GM12875 (cell line): Measurements from ENCODE around the gene CD200R1.
"Not testable (repeated sequence)": the region's sequence is repeated elsewhere in the genome, so short reads cannot be mapped to it uniquely, and the experiment has no call there.

Experiments
- H3K4me3 ChIP-seq: one replicate; pipeline ENCODE4 v1.5.1; 2011; ENCODE audit warnings: low read depth, low read length, control low read depth
- CTCF ChIP-seq: IDR thresholded peaks from 2 replicates; pipeline ENCODE4 v1.5.1; 2011; ENCODE audit warnings: low read depth, mild to moderate bottlenecking, control low read depth, inconsistent platforms, low read length, moderate library complexity, borderline replicate concordance; ENCODE audit not compliant: insufficient read depth

CD200R1 gene

GRCh38 chr3:112931736-112932521, 43.0 kb downstream of the CD200R1 start:
- no peak for TF ChIP-seq CTCF

GRCh38 chr3:112930771-112931170, 44.1 kb downstream of the CD200R1 start:
- TF ChIP-seq CTCF: no peak
- H3K4me3 ChIP-seq: no peak overlapping the region

More at GRCh38 chr3:112931736-112932521, 43.0 kb downstream of the CD200R1 start:
- H3K4me3 ChIP-seq: no peak overlapping the region

GRCh38 chr3:112925969-112926368, 48.9 kb downstream of the CD200R1 start:
- no peak overlapping the region for H3K4me3 ChIP-seq
- no peak for TF ChIP-seq CTCF

- TF ChIP-seq CTCF: no peak
- no peak overlapping the region for H3K4me3 ChIP-seq
Measured at GRCh38 chr3:112925560-112925959, 49.3 kb downstream of the CD200R1 start.

GRCh38 chr3:112919541-112919940, 55.4 kb downstream of the CD200R1 start:
- H3K4me3 ChIP-seq: not testable (repeated sequence)

- no peak for TF ChIP-seq CTCF
- no peak overlapping the region for H3K4me3 ChIP-seq
Measured at GRCh38 chr3:112908252-112908651, 66.7 kb downstream of the CD200R1 start.

GRCh38 chr3:112904786-112905185, 70.1 kb downstream of the CD200R1 start:
- no peak overlapping the region for H3K4me3 ChIP-seq
- no peak for TF ChIP-seq CTCF
